C4-2B (cell line): Measurements from ENCODE around the gene MINPP1.
"Not testable (repeated sequence)": the region's sequence is repeated elsewhere in the genome, so short reads cannot be mapped to it uniquely, and the experiment has no call there.

Experiments used
- H3K27ac ChIP-seq: fragments of 450-650 bp; 2 replicates; pipeline ENCODE4 v1.5.1; 2017
- CTCF ChIP-seq: fragments of 450-650 bp; conservative IDR thresholded peaks from 2 replicates; pipeline ENCODE4 v1.5.1; 2017; ENCODE audit warnings: mild to moderate bottlenecking
- ZFX ChIP-seq: fragments of 450-650 bp; IDR thresholded peaks from 2 replicates; pipeline ENCODE4 v1.6.1; 2017

The MINPP1 gene

GRCh38 chr10:87504640-87505365, at the start of gene MINPP1:
MINPP1 (plus strand) TSS chr10:87504893; CDS start chr10:87504916, 23 bp downstream.
- TF ChIP-seq ZFX (peak; percentile 48), CTCF (no peak)
- H3K27ac ChIP-seq, result peak within 1 kb of the TSS; percentile 76

GRCh38 chr10:87456586-87457220, 48.0 kb upstream of the MINPP1 start:
- H3K27ac ChIP-seq, result not testable (repeated sequence)

GRCh38 chr10:87461751-87462150, 42.9 kb upstream of the MINPP1 start:
- not testable (repeated sequence) for H3K27ac ChIP-seq

GRCh38 chr10:87466849-87467248, 37.8 kb upstream of the MINPP1 start:
- H3K27ac ChIP-seq, result not testable (repeated sequence)

- H3K27ac ChIP-seq, result not testable (repeated sequence)
Measured at GRCh38 chr10:87488733-87489132, 16.0 kb upstream of the MINPP1 start.

GRCh38 chr10:87490285-87490684, 14.4 kb upstream of the MINPP1 start:
- H3K27ac ChIP-seq, result not testable (repeated sequence)

- H3K27ac ChIP-seq, result not testable (repeated sequence)
Measured at GRCh38 chr10:87492450-87492849, 12.2 kb upstream of the MINPP1 start.

- not testable (repeated sequence) for H3K27ac ChIP-seq
Measured at GRCh38 chr10:87495446-87495845, 9.2 kb upstream of the MINPP1 start.

GRCh38 chr10:87497386-87497785, 7.3 kb upstream of the MINPP1 start:
- H3K27ac ChIP-seq, result not testable (repeated sequence)

GRCh38 chr10:87498106-87498789, 6.4 kb upstream of the MINPP1 start:
- not testable (repeated sequence) for H3K27ac ChIP-seq

- no peak for TF ChIP-seq CTCF
- no peak for TF ChIP-seq ZFX
- no peak overlapping the region; the same call in 1 of the 2 replicates for H3K27ac ChIP-seq
Measured at GRCh38 chr10:87500646-87501048, 4.0 kb upstream of the MINPP1 start.

- TF ChIP-seq ZFX (no peak), CTCF (no peak)
- no peak overlapping the region for H3K27ac ChIP-seq
Measured at GRCh38 chr10:87503401-87503800, 1.3 kb upstream of the MINPP1 start.
